Activated effector memory CD4-positive, alpha-beta T cell treated with Interleukin-2 at 50 U/mL for 16 hours (primary cell): Measurements from ENCODE around the gene SLC39A10.
"Not testable (repeated sequence)": the region's sequence is repeated elsewhere in the genome, so short reads cannot be mapped to it uniquely, and the experiment has no call there.

ENCODE experiments used
- DNase-seq: peaks from one replicate; pipeline ENCODE4 v3.0.0-alpha.2; 2020

SLC39A10 gene, protein sequence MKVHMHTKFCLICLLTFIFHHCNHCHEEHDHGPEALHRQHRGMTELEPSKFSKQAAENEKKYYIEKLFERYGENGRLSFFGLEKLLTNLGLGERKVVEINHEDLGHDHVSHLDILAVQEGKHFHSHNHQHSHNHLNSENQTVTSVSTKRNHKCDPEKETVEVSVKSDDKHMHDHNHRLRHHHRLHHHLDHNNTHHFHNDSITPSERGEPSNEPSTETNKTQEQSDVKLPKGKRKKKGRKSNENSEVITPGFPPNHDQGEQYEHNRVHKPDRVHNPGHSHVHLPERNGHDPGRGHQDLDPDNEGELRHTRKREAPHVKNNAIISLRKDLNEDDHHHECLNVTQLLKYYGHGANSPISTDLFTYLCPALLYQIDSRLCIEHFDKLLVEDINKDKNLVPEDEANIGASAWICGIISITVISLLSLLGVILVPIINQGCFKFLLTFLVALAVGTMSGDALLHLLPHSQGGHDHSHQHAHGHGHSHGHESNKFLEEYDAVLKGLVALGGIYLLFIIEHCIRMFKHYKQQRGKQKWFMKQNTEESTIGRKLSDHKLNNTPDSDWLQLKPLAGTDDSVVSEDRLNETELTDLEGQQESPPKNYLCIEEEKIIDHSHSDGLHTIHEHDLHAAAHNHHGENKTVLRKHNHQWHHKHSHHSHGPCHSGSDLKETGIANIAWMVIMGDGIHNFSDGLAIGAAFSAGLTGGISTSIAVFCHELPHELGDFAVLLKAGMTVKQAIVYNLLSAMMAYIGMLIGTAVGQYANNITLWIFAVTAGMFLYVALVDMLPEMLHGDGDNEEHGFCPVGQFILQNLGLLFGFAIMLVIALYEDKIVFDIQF

DNA sequence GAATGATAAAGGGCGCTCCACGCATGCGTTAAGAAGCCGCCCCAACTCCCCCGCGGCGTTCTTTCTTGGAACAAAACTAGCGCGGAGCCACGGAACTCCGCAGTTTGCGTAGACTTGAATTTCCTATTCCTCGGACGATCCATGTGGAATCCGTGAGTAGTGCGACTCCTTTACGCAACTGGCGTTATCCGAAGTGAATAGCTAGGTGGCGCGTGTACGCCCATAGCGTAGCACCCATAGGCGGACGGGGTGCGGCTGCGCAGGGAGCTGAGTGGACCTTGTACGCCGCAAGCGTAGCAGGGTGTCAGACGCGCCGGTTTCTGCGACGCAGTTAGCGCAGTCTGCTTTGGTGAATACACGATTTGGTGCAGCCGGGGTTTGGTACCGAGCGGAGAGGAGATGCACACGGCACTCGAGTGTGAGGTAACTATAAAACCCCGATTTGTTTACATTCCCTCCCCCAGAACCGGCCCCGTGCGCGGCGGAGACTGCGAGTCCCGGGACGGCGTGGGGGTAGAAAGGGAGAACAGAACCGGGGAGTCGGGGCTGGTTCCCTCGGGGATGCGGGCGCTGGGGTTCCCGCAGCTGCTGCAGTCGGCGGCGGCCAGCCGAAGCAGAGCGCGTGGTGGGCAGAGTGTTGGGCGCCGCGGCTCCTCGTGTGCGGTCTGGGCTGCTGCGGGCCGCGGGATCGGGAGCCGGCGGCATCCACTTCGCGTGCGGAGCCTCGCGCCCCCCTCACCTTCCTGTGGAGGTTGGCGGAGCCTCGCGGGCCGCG, at the start of gene SLC39A10:
SLC39A10 (plus strand) TSS at position 368 of the 775 bp plus-strand sequence. CDS start 22,817 bp downstream, outside the sequence.
- peak; percentile 97 for DNase-seq

DNA sequence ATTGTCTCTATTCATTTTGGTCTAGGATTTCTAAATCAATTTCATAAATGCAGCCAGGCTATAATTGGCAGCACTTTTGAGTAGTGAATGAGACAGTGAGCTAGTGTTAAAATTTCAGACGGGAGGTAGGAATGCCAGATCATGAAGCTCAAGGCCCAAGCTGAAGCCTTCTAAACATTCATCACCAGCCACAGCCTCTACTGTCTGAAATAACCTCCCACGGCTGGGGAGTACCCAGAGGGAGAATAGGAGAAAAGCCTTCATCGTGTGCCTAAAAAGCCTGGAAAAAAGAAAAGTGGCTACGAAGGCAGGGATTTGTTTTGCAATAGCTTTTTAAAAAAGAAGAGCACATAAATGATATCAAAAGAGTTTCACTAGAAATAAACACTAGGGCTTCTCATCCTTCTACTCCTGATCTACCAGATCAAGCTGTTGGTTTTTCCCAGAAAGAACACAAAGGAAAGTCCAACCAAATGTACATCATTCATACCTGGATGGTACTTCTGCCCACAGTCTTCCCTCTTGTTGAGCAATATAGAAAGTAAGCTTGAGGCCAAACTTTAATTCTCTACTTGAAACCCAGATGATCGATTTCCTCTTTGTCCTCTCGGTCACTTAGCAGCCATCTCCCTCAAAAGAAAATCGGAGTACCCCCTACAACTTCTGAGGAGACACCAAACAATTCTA, 48.1 kb upstream of the SLC39A10 start:
- DNase-seq: no peak

GRCh38 chr2:195610717-195611116, 46.3 kb upstream of the SLC39A10 start:
- DNase-seq: no peak

DNA sequence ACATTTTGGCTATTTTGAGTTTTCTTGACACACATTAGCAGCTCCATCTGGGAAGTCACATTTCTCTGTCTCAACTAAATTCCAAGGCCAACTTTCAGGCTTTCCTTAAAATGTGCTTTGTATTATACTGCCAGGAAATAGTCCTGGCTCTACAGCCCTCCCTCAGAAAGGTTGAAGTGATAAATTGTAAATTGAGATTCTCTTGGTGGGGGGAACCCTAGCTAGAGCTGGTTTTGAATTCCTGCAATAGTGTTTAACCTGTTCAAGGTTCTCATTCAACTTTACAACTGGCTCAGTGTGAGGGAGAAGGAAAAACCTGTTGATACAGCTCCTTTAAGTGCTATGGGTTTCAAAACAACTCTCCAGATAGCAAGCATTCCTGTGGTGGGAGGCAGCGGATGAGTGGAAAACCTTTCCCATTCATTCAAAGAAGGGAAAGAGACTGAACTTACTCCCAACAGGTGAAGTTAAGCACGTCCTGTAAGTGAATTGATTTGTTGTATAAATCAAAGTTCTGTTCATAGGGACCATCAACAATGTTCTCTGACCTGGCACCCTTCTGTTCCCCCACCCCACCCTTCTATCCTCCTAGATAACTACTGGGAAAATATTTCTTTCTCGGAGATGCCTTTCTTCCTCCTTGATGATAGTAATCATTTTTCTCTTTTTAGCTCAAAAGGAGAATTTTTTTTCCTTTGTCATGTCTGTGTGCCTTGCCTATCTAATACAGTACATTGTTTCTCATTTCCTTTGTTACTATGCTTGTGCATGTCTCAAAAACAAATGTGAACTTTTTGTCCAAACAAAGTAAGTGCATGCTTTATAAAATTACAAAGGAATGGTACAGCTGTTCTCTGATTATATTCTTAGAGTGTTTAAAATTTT, 44.2 kb upstream of the SLC39A10 start:
- no peak for DNase-seq

GRCh38 chr2:195613922-195614321, 43.1 kb upstream of the SLC39A10 start:
- DNase-seq: no peak

GRCh38 chr2:195619590-195619989, 37.4 kb upstream of the SLC39A10 start:
- DNase-seq: no peak

- DNase-seq: no peak
Observed at GRCh38 chr2:195620501-195620900, 36.5 kb upstream of the SLC39A10 start.

DNA sequence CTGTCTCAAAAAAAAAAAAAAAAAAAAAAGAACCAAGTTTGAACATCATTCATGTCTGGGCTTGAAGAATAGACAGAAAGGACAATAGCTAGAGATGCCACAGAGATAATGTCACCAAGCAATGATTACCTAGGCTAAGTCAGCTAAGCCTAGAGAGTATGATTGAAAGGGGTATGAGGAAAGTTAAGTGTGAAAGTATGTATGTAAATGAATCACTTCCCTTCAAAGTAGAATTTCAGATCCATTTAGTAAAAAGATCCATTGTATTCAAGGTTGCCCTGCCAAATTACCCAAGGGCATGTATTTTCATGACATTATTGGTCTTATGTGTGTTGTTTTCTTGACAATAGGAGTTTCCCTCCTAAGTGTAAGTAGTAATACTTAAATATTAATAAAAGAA, 34.1 kb upstream of the SLC39A10 start:
- no peak for DNase-seq

DNA sequence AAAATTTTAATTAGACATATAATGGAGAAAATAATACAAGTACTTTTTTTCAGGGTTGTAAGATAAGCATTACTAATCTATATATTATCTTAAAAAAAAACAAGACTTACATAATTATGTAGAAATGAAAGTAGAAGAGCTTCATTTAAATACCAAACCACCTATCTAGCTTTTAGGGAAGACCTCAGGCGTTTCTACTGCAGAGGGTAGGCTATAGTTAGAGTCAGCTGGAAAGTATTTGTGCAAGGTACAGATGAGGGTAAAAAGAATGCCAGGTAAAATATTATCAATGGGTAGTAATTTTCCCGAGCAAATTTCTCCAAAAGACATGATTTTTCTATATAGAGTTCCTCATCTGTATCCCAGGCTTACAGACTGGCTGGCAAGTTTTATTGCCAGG, 30.5 kb upstream of the SLC39A10 start:
- no peak for DNase-seq

DNA sequence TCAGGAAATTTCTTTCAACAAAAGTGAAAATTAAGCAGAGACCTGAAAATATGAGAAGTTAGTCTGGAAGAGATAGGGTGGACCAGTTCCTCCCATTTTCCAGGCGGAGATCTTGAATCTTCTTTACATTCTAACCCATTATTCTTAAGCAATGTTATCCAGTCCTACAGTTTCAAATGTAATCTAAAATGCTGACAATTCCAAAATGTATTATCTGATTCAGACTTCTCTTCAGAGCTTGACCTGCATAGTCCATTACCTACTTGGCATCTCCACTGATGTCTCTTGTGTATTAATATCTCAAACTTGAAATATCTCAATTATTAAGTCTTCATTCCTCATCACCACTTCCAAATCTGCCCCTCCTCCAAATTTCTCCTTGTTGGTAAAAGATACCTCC, 28.4 kb upstream of the SLC39A10 start:
- DNase-seq: no peak

- no peak for DNase-seq
Observed at GRCh38 chr2:195632856-195633572, 24.0 kb upstream of the SLC39A10 start.

DNA sequence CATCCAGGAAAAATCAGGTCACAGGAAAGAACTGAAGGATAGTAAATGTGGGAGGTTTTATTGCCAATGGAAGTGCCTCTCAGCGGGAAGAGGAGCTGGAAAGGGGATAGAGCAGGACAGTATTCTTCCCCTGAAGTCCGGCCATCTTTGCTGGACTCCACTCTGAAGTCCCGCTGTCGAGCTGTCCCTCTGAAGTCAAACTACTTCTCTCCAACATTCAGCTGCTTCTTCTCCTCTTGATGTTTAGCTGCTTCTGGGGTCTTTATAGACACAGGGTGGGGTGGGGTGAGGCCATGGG, 23.5 kb upstream of the SLC39A10 start:
- no peak for DNase-seq

- no peak for DNase-seq
Observed at GRCh38 chr2:195633974-195634373, 23.1 kb upstream of the SLC39A10 start.

DNA sequence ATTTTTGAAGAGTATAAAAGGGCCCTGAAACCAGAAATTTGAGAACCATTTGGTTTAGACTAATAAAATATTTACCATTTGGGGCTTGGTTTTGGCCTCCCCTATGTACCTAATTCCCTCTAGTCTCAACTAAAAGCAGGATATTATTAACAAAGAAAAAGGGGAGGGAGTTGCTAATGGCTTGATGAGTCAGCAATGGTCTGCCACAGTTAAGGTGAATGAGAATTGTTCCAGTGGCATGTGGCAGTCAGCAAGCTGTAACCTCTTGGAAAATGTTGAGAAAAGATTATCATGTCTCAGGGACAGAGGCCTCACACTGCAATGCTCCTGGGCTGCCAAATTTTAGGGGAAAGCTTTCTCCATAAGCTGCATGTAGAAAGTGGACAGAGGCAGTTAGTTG, 20.1 kb upstream of the SLC39A10 start:
- DNase-seq: no peak

DNA sequence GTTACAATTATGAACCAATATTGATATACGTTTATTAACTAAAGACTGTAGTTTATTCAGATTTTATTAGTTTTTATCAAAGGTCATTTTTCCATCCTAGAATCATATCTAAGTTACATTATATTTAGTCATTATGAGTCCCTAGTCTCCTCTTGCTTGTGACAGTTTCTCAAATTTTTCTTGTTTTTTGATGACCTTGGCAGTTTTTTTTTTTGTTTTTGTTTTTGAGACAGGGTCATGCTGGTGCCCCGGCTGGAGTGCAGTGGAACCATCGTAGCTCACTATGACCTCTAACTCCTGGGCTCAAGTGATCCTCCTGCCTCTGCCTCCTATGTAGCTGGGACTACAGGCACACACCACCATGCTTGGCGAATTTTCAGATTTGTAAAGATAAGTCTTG, 18.3 kb upstream of the SLC39A10 start:
- DNase-seq: no peak

DNA sequence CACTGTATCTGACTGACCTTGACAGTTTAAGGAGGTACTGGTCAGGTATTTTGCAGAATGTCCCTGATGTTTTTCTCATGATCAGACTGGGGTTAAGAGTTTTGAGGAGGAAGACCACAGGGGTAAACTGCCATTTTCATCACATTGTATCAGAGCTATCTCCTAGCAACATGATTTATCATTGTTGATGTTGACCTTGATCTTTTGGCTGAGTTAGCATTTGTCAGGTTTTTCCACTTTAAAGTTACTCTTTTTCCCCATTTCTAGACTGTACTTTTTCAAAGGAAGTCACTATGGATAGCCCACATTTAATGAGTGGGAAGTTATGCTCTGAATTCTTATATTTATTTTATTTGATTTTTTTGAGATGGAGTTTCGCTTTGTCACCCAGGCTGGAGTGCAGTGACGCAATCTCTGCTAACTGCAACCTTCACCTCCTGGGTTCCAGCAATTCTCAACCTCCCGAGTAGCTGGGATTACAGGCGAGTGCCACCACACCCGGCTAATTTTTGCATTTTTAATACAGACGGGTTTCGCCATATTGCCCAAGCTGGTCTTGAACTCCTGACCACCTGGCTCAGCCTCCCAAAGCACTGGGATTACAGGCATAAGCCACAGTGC, 17.7 kb upstream of the SLC39A10 start:
- DNase-seq: no peak

DNA sequence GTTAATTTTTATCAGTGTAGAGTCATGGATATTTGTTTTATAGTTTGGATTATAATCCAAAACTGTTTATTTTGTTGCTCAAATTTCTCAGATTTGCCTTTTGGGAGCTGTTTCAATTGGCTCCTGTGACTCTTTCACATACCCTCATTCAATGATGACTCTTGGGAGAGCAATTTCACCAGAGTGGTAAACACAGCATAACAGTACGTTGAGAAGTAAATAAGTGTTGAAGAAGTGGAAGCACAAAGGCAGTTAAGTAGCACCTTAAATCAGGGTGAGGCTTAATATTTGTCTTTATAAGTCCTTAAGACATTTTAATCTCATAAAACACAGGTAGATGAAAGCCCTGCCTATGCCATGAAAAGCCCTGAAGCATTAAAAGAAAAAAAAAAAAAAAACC, 17.1 kb upstream of the SLC39A10 start:
- no peak for DNase-seq

DNA sequence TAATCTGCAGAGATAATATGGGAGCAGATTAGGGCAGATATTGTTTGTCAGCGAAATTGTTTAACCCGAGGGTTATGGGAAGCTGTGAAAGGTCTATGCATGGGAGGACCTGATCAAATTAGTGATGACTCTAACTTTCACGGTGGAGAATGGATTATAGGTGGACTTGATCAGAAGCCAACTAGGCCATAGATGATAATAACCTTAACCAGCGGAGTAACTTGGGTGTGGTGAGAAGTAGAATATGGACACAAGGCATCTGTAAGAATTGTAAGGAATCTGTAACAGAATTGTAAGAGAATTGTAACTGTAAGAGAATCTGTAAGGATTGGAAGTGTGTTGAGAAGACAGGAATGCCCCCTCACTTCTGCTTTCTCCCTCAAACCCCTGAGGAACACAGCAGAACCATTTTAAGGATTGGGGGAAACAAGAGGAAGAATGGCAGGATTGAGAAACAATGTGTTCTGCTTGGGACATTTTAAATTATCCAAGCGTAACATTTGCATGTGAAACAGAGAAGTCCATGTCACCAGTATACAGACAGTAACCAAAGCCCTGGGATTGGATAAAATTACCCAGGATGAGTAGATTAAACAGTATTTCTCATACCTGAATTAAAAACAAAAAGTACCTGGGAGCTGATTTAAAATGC, 14.9 kb upstream of the SLC39A10 start:
- no peak for DNase-seq

DNA sequence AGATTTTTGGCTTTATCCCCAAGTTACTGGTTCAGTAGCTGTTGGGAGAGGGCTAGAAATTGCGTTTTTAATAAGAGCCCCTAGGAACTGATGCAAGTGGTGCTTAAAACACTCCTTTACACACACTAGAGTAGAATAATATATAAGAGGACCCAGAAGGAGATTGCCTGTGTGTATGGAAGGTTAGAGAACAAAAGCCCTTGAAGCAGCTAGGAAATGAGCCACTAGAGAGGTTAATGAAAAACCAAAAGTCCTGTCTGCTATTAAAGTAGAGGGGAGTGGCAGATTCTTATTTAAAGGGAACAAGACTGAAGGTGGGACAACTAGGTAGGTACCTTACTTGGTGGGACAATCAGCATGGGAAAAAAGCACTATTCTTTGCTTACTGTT, 14.4 kb upstream of the SLC39A10 start:
- no peak for DNase-seq

GRCh38 chr2:195644708-195645107, 12.3 kb upstream of the SLC39A10 start:
- not testable (repeated sequence) for DNase-seq
